ENCODE measurements around the gene CITED1. TPM values are rescaled to one million over a fixed set of nuclear protein-coding genes. Genes with fewer than 3 reads are reported as not detected.
A peak's percentile ranks its signal among the peaks of the same experiment; 100 is the strongest.

Gene CITED1
- total RNA-seq, 1 experiment from 2014 or later, result 0.72 TPM

DNA sequence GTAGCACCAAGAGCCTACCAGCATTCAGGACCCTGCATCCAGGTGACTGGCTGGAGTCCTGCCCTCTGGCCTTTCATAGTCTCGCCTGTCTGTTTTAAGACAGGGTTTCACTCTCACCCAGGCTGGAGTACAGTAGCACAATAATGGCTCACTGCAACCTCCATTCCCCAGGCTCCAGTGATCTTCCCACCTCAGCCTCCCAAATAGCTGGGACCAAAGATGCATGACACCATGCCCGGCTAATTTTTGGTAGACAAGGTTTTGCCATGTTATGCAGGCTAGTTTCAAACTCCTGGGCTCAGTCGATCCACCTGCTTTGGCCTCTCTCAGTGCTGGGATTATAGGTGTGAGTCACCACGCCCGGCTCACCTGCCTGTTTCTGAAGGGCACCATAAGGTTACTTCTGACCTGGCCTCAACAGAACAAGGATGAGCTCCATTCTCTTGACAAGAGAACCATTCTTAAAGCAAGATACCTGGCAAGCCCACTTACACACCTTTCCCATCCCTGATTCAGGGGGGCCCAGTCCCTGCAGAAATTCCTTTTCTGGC lies 35.3 kb downstream of the CITED1 start:
- peak; percentile 51 for DNase-seq (ENCODE audit: unreplicated experiment)
- POLR2A ChIA-PET, result no interaction called here
- TF ChIP-seq, protein P1, sequence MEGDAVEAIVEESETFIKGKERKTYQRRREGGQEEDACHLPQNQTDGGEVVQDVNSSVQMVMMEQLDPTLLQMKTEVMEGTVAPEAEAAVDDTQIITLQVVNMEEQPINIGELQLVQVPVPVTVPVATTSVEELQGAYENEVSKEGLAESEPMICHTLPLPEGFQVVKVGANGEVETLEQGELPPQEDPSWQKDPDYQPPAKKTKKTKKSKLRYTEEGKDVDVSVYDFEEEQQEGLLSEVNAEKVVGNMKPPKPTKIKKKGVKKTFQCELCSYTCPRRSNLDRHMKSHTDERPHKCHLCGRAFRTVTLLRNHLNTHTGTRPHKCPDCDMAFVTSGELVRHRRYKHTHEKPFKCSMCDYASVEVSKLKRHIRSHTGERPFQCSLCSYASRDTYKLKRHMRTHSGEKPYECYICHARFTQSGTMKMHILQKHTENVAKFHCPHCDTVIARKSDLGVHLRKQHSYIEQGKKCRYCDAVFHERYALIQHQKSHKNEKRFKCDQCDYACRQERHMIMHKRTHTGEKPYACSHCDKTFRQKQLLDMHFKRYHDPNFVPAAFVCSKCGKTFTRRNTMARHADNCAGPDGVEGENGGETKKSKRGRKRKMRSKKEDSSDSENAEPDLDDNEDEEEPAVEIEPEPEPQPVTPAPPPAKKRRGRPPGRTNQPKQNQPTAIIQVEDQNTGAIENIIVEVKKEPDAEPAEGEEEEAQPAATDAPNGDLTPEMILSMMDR (IDR thresholded peaks at IDR 0.05; ENCODE audit: unreplicated experiment), result no peak
- intact Hi-C loops (cut with micrococcal nuclease), result no loop called here
- Mint-ChIP-seq H3K36me3 (ENCODE audit: insufficient read depth, unreplicated experiment) (peaks cover 86% of the 10 kb centered on the region), H3K4me1 (ENCODE audit: insufficient read depth, unreplicated experiment) (peaks cover 37% of the 10 kb centered on the region), H3K27ac (ENCODE audit: low read depth, unreplicated experiment) (no peak overlapping the region), H3K27me3 (ENCODE audit: insufficient read depth, unreplicated experiment) (no peaks in the 10 kb centered on the region), H3K4me3 (ENCODE audit: unreplicated experiment) (no peak overlapping the region), H3K9me3 (ENCODE audit: unreplicated experiment) (no peaks in the 10 kb centered on the region)
- no TSS peak for BruUV-seq (replicated peaks)
- CTCF ChIA-PET, result interaction anchor here (3.3 kb wide), 1 partner anchor 25 kb away, joined by 15 read pairs; no protein-coding TSS in a partner anchor

DNA sequence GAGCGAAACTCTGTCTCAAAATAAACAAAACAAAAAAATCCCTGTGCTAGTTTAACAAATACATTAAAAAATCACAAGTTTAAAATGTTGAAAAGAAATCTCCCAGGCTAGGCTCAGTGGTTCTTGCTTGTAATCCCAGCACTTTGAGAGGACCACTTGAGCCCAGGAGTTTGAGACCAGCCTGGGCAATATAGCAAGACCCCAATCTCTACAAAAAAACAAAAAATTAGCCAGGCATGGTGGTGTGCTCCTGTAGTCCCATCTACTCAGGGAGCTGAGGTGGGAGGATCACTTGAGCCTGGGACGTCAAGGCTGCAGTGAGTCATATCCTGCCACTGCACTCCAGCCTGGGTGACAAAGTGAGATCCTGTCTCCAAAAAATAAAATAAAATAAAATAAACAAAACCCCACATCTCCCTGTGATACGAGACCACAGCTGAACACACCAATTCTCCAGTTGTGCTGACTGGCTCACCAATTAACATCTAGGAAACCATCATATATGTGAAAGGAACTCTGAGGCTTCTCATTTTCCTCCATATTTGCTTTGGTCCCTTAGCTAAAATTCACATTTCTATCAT lies 36.0 kb downstream of the CITED1 start:
- BruUV-seq (replicated peaks), result no TSS peak

DNA sequence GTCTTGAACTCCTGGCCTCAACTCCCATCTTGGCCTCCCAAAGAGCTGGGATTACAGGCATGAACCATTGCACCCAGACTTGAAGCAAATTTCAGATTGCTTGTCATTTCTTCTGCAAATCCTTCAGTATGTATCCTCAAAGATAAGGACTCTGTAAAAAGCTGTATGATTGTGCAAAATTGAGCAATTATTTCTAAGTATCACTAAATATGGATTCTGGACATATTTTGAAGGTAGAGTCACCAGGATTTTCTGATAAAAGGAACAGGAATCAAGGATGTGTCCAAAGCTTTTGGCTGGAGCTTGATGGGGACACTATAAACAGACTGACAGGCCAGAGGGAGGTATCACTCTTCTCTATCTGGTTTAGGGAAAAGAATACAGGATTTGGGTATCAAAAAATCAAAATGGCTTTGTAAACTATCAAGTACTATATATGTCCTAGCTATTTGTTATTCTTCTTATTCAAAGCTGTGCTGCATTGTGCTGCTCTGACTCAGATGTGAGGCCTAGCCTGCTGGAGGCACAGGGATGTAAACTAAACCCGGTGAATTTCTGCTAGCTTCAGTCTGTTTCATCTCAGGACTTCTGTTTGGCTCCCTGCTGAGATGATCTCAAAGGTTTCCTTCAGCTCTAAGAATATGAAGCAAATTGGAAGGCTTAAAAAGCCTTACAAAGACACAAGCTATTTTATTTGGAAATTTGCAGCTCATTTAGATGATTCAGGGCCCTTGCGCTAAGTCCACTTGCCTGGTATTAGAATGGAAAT lies 36.9 kb downstream of the CITED1 start:
- Mint-ChIP-seq H3K9me3 (ENCODE audit: unreplicated experiment) (no peaks in the 10 kb centered on the region), H3K4me3 (ENCODE audit: unreplicated experiment) (no peak overlapping the region), H3K27me3 (ENCODE audit: insufficient read depth, unreplicated experiment) (peaks cover 2% of the 10 kb centered on the region), H3K4me1 (ENCODE audit: insufficient read depth, unreplicated experiment) (peaks cover 22% of the 10 kb centered on the region), H3K36me3 (ENCODE audit: insufficient read depth, unreplicated experiment) (peaks cover 70% of the 10 kb centered on the region), H3K27ac (ENCODE audit: low read depth, unreplicated experiment) (peak overlapping the region; percentile 19)
- BruUV-seq (replicated peaks), result no TSS peak
- CTCF ChIA-PET, result interaction anchor here (0.7 to 3.3 kb wide), 5 partner anchors 8 to 397 kb away, joined by 3 to 15 read pairs (median 5); partner anchors contain the start of gene RPS4X
- POLR2A ChIA-PET, result interaction anchor here (1.3 to 2.9 kb wide), 2 partner anchors 8 to 13 kb away, joined by 3 to 12 read pairs; partner anchors contain the start of gene RPS4X
- no peak for DNase-seq (ENCODE audit: unreplicated experiment)
- intact Hi-C loops (cut with micrococcal nuclease), result no loop called here
- TF ChIP-seq, protein P1 (IDR thresholded peaks at IDR 0.05; ENCODE audit: unreplicated experiment), result no peak

More for the DNA sequence above, 36.0 kb downstream of the CITED1 start:
- POLR2A ChIA-PET, result interaction anchor here (1.3 kb wide), 1 partner anchor 12 kb away, joined by 3 read pairs; no protein-coding TSS in a partner anchor
- peaks cover 80% of the 10 kb centered on the region for H3K36me3 Mint-ChIP-seq (ENCODE audit: insufficient read depth, unreplicated experiment)
- no peaks in the 10 kb centered on the region for H3K27me3 Mint-ChIP-seq (ENCODE audit: insufficient read depth, unreplicated experiment)
- DNase-seq (ENCODE audit: unreplicated experiment), result peak; percentile 59
- intact Hi-C loops (cut with micrococcal nuclease), result no loop called here
- peaks cover 31% of the 10 kb centered on the region for H3K4me1 Mint-ChIP-seq (ENCODE audit: insufficient read depth, unreplicated experiment)
- H3K4me3 Mint-ChIP-seq (ENCODE audit: unreplicated experiment), result no peak overlapping the region
- peak overlapping the region; percentile 19 for H3K27ac Mint-ChIP-seq (ENCODE audit: low read depth, unreplicated experiment)
- TF ChIP-seq, protein P1 (IDR thresholded peaks at IDR 0.05; ENCODE audit: unreplicated experiment), result no peak
- CTCF ChIA-PET, result interaction anchor here (3.3 kb wide), 1 partner anchor 24 kb away, joined by 15 read pairs; no protein-coding TSS in a partner anchor
- H3K9me3 Mint-ChIP-seq (ENCODE audit: unreplicated experiment), result no peaks in the 10 kb centered on the region

DNA sequence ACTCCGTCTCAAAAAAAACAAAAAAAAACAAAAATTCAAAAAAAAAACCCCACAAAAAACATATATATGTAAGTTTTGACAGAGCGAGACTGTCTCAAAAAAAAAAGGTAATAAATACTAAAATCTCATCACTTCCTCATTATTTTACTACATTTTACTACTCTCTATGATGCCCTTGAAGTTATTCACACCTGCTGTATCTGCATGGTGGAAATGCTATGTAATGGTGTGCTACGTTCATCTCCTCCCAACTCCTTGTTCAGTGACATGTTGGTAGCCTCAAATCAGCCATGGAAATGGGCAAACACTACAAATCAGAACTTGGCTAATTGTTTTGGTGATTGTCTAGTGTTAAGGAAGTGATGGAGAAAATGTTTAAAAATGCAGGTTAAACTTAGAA lies 40.5 kb downstream of the CITED1 start:
- Mint-ChIP-seq H3K4me3 (ENCODE audit: unreplicated experiment) (no peak overlapping the region), H3K36me3 (ENCODE audit: insufficient read depth, unreplicated experiment) (peaks cover 40% of the 10 kb centered on the region), H3K27me3 (ENCODE audit: insufficient read depth, unreplicated experiment) (peaks cover 36% of the 10 kb centered on the region), H3K9me3 (ENCODE audit: unreplicated experiment) (no peaks in the 10 kb centered on the region), H3K27ac (ENCODE audit: low read depth, unreplicated experiment) (no peak overlapping the region), H3K4me1 (ENCODE audit: insufficient read depth, unreplicated experiment) (no peaks in the 10 kb centered on the region)
- intact Hi-C loops (cut with micrococcal nuclease), result no loop called here
- TF ChIP-seq, protein P1 (IDR thresholded peaks at IDR 0.05; ENCODE audit: unreplicated experiment), result no peak
- BruUV-seq (replicated peaks), result no TSS peak
- ChIA-PET POLR2A (interaction anchor here (0.6 to 1.2 kb wide), 2 partner anchors 12 to 22 kb away, joined by 3 to 4 read pairs; partner anchors contain the start of gene RPS4X), CTCF (no interaction called here)
- no peak for DNase-seq (ENCODE audit: unreplicated experiment)
